SIG-M5 treated with dmso at 0.1 percent for 504 hours (cell line): ENCODE measurements around the gene EPB41L2.
"Not testable (repeated sequence)": the region's sequence is repeated elsewhere in the genome, so short reads cannot be mapped to it uniquely, and the experiment has no call there.

ENCODE experiments used
- DNase-seq: peaks from one replicate; lab custom pipeline; 2025; ENCODE audit not compliant: unreplicated experiment; lab: John Stamatoyannopoulos, UW

The EPB41L2 gene

DNA sequence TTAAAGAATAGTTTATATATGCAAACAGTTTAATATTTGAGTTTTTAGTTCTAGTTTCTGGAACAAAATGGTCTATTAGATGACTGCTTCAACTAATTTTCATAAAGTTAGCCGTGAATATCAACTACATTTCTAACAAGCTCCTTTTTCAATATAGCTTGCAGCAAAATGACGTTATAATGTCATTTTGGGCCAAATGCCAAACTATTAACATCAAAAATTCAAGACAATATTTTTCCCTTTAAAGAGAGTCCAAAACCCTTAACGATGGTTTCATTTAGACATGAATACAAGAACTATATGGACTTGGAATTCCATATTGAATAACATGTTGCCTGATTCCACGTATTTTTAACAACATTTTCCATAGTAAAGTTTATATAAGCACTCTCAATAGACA is 144.9 kb downstream of the EPB41L2 start:
- no peak for DNase-seq

DNA sequence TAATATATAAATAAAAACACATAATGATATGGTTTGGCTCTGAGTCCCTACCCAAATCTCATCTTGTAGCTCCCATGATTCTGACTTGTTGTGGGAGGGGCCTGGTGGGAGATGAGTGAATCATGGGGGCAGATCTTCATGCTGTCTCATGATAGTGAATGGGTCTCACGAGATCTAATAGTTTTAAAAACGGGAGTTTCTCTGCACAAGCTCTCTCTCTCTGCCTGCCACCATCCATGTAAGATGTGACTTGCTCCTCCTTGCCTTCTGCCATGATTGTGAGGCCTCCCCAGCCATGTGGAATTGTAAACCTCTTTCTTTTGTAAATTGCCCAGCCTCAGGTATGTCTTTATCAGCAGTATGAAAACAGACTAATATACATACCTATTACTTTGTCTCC is 147.4 kb downstream of the EPB41L2 start:
- not testable (repeated sequence) for DNase-seq

DNA sequence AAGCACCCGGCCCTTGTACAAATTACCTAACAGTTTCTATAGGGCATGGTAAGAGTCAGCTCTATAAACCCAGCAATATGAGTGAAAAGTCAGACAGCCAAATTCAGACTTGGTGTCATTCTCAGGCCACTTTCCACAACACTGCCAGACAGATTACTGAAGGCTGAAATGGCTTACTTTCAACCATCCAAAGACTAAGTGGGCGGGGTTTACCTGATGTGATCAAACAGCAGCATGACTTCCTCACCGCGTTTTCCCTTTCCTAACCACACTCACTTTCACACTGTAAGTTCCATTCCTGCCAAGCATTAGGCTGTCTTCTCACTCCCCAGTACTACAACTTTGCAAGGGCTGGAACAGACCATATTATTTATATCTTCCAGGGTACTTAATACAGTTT is 149.9 kb downstream of the EPB41L2 start:
- DNase-seq = no peak

DNA sequence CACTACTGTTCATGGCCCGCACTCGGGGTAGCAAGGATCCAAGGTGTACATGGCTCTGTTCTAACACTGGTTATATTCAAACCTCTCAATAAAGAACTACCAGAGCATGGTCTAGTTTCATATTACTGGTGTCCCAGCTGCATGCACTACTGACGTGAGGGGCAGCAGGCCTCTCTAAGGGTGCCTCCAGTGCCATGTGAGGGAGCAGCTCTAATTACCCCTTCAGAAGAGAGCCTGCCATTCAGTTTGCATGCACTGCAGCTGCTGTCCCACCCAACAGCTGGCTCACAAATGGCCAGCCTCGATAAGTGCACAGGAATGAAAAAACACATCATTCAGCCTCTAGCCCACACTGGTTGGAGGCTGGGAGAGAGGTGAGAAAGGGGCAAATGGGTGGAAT is 150.6 kb downstream of the EPB41L2 start:
- DNase-seq = no peak

DNA sequence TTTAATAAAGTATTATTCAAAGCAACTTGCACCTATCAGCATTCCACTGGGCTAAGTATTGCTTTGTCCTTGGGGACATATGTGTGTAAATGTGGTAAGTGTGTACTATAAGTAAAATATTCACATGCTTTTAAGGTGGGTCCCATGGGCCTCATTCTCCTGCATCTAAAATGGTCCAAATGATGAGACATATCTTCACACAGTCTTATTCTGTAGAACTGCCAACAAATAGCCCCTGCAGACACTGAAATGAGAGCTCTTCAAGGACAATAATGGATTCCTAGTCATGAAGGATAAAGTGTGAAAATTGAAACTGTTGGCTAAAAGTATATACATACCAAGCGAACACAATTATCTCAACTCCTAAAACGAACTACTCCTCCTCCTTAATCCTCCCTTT is 154.1 kb downstream of the EPB41L2 start:
- no peak for DNase-seq

DNA sequence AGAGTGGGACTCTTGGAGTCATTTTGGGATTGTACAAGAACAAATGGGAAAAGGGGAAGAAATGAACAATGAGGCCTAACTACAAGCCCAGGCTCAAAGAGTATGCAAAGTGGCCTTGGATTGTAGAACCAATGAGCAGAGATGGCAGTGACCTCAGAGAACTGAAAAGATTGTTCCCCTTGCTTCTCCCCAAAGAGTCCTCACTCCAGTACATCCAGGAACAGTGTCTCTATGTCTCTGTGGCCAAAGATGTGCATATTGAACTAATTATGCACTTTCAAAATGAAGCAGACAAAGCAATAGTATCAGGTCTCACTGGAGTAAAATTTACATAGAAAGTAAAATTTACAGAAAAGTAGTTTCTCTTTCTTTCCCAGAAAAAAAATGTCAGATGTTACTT is 154.9 kb downstream of the EPB41L2 start:
- DNase-seq = no peak

DNA sequence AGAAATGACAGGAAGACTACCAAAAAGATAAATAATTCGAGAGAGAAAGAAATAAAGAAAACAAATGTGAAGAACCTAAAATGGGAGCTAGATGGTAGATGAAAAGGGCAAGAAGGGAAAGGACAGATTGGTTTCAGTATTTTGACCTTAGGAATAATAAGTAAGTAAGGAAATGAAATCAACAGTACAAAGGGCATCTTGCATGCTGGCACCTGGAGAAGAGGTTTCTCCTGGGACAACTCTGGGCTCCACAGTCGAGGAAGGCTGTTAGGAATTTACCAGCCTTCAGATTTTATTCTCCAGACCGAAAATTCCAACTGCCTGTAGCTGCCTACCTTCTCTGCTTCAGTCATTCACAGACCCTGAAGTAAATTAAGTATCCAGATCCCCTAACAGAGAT is 155.4 kb downstream of the EPB41L2 start:
- DNase-seq = no peak

DNA sequence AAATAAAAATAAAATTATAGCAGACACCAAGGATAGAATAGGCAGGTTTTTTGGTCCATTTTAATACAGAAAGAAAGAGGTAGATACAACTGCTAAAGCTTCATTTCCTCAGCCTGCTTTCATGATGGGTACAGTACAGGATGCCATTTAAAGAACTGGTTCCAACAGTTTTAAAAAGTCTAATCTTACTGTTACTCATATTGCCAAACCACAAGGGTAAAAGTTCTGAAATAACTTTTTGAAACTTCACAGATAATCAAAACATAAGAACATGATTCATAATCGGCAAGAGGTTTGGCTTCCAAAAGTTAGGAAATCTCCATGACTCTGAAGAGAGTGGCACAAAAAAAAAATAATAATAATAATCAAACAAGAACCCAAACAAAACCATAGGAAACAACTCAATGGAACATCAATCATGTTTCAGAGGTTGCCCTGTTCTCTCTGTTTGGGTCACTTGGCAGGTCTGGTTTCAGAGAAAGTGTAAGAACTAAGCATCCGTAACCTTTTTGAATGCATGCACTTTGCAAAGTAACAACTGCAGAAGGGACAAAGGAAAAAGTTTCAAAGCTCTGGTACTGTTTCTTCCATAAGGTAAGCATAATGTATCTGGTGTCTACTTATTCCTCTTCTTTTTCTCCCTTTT is 156.2 kb downstream of the EPB41L2 start:
- DNase-seq = no peak

DNA sequence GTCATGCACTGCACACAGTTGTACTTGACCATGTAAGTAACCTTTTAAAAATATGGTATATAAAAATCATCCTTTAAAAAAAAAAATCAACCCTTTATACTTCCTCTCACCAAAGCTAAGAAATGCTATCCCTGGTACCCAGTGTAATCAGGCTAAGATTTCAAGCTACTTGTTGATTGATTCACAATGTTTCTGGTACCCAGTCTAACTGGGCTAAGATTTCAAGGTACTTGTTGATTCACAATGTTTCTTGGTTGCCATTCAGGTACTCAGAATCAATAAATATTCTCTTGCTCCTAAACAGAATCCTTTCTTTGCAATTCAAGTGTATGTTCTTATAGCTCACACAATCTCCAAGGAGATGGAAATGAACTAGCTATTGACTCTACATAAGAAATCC is 159.4 kb downstream of the EPB41L2 start:
- no peak for DNase-seq

DNA sequence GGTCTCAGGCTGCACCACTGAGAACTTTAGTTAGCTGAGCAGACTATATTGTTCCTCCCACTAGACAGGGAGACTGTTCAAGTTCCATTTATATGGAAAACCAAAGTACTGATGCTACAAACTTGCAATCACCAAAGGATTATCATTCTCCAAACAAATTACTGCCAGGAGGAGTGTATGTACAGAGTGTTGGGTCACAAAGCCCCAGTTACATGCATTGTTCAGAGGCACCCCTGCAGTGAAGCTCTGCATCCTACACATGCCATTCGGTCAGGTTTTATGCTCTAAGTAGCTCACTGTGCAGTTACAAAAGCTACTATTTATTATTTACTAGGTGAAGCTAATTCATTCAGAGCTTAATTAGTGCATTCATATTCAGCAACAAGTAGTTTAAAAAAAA is 160.0 kb downstream of the EPB41L2 start:
- no peak for DNase-seq

DNA sequence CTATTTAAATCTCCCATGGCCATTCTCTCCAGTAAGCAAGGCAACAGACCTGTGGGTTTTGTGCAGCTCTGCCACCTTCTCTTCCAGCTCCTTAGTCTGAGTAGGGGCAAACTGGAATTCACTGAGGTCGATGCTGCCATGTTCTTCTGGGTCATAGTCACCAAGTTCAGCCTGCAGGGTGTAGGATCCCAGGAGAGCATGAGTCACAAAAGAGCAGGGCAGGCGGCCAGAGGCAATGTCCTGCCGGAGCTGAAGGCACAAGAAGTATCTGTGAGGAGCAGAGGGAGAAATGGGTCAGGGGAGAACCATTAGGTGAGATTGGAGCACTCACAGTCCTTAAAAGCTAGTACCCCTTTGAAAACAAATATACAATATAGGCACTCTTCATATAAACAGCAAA is 162.1 kb downstream of the EPB41L2 start:
- no peak for DNase-seq

DNA sequence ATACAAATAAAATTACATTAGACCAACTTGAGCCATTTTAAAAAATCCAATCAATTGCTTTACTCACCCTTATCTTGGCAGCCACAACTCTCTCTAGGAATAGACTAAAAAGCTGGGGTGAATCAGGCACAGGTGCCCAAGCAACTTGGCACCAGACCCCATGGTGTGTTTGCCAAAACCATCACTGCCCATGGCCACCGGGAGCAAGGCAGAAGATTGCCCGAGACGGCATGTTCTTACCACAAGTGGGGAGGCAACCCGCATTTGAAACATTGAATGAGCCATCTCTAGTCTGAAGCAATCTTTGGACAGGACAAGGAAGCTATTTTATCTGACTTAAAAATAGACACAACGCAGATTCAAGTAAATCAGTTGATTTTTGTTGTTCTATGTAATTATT is 166.8 kb downstream of the EPB41L2 start:
- DNase-seq = no peak

DNA sequence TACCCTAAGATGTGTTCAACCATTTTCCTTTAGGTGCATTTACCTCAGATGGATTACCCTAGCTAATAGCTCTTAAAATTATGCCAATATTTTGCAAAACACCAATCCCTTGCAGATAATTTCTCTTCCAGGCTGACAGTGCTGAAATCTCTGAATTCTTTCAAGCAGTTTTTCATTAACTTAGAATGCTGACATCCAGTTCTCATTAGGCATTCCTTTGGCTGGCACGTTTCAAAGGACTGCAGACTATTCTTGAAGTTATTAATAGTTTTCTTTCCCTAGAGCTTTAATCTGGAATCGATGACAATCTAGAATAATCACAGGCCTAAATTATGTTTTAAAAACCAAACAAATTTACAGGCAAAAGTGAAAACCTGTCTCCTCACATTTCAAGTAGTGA is 167.5 kb downstream of the EPB41L2 start:
- no peak for DNase-seq

DNA sequence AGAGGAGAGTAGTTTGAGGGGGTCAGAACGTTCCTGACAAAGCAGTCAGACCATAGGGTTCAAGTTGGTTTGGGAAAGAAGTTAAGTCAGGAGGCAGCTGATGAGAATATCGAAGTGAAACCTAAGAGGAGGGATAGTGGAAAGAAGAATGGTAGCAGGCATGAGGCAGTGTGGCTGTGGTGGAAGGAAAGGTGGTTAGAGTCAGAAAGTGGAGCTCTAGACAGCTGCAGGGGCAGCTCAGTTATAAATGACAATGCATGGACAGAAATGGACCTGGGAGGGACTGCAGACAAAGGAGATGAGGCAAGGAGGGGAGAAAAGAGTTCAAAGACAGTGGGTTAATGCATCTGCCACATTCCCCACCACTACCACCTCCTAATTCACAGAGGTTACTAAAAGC is 169.3 kb downstream of the EPB41L2 start:
- DNase-seq = no peak

DNA sequence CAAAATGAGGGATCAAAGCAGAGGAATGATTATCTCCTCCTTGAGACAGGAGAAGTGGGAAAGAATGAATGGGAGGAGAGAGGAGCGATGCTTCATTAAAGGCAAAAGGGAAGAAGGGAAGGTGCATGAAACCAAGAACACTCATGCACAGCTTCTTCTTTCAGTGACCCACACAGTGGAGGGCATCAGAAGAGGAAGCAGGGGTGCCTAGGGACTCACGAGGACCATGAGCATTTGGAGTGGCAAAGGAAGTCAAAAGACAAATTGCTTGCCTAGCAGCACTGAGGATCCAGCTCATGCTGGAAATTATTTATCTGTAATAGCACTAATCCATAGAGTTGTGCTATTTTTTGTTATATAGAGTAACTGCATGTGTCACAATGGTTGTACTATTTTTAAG is 169.8 kb downstream of the EPB41L2 start:
- peak; percentile 31 for DNase-seq

DNA sequence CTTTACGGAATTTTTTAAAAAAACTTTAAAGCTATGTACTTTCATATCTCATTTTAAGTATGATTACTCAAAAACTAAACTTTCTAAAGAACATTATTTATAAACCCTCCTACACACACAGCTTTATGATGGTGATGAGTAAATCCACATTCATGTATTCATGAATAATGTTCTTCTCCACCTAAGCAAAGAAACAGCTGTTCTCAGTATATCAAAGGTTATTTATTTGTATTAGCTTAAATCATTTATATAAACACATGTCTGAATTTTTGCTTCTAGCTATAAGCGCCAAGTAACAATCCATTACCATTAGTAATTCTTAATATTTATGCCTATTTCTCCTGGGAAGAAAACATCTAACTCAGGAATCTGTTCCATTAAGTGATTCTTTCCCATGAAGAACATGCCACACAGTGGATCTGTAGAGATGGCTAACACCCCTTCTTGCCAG is 172.5 kb downstream of the EPB41L2 start:
- no peak for DNase-seq

DNA sequence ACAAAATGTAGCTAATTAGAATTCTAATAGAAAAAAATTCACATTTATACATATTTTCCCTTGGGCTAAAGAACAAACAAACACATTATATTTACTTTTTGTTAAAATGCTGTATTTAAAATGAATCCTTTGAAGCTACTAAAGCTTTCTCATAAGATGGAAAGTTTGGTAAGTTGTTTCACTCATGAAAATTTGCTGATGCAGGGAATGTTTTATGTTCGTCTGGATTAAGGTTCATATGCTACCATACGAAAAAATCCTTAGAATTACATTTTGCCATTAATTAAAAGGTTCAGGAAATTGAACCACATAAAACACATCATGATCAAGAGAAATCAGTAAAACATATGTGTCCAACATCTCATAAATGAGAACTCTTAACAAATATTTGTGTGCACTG is 173.6 kb downstream of the EPB41L2 start:
- DNase-seq = no peak

DNA sequence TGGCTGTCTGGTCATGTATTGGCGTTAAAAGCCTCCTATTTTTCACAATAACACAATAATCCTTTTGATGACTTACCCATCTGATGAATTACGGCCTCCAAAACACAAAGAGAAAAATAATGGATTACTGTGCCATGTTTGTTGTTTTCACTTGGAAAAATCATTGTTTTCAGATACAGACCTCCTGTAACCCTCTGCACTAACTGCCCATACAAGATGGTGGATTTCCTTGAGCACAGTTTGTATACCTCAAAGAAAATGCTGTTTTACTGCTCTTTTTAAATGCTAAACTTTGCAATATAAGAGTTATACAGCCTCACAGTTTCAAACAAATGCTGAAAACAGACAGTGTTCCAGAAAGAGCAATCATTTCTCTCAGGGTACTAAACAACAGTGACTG is 174.8 kb downstream of the EPB41L2 start:
- DNase-seq = no peak

DNA sequence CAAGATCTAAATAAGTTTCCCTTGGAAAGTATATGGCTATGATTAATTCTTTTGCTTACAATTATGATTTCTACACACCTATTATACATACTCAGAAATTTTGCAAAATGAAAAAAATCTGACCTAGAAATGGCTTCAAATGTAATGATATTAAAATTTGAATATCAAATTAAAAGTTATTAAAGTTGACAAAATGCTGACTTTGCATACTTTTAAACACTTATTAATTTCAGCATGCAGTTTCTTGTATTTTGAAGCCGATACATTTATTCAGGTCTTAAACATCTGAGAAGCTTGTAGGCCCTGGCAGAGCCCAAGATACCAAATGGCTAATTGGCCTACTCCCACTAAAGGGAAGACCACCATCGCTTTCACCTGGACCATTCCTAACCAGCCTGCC is 176.1 kb downstream of the EPB41L2 start:
- DNase-seq = no peak

DNA sequence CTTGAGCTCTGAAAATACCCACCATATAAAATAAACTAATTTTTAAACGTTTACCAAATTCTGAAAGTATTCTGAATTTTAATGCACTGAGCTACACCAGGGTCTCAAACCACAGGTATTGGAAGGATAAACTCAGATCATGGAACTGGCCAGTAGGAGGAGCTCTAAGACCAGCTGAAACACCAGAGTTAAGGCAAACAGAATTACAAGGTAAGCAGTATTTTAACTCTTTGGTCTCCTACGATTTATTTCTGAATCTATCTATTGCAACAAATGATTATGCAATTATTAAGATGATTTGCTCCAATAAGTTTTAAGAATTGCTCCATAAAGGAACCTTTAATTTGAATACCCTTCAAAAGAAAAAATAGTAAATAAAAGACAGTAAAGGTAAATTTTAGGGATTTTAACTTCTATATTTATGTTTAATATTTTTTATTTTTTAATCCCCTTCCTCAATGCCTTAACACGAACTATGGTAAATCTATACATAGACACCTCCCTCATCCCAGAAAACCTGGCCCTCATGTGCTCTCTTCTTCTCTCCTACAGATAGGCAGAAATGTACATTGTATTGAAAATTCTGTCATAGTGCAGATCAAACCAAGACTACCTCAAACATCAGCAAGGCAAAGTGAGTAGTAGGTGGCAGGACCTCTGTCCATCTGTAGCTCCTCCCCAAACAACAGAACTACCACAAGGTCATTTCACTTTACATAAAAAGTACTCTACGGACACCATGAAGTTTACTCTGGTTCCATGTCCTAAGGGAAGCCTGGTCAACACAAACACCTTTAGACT is 177.5 kb downstream of the EPB41L2 start:
- DNase-seq = peak; percentile 76

DNA sequence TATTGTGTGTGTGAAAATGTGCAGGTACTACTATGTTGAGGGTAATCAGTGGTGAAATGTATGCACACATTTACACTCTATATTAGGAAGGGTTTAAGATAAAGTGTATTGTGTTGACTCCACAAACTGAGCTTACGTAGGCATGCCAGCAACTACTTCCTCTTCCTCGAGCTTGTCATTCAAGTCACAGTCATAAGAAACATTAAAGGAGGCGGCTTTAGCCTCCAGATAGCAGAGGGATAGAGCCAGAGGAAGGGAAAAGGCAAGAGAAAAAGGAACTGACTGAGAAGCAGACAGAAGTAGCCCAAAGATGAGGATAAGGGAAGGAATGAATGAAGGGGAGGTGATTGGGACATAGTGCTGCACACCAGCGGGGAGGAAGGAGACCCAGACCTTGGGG is 180.7 kb downstream of the EPB41L2 start:
- peak; percentile 26 for DNase-seq

DNA sequence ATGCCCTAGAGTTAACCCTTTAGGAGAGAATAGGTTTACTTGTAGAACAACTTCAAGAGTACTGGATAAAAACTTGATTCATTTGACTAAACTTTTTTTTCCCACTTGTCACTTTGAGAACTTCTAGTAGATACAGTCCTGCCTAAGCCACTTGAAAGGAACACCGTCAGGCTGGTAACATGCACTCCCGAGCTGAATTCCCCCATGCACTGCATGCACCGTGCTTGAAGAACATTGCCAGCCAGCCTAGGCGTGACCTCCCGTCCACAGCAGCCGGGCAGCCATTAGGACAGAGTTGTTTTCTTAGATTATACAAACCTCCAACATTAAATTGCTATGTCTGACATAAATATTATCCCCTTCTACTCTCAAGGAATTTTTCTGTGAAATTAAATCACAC is 183.2 kb downstream of the EPB41L2 start:
- DNase-seq = no peak

DNA sequence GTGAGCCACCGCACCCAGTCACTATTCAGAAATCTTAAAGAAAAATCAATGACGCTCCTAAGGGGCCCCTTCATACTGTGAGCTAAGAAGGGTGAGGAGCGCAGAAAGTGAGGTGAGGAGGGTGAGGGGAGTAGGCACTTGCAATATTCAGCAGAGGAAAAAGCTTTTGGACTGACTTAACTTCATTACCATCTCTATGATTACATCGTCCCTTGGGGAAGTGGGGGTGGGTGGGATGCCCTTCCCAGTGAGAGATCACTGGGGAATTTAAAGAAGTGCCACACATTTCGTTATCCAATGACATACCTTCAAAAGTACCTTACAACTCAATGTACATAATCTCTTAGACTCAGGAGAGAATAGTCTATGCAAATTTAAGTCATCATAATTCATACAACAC is 189.3 kb downstream of the EPB41L2 start:
- no peak for DNase-seq
